ENCODE measurements around the gene COBL. TPM values are rescaled to one million over a fixed set of nuclear protein-coding genes. Genes with fewer than 3 reads are reported as not detected.

Gene COBL
- total RNA-seq, 3 donors from 2014 or later, result 2.2 to 37.3 (median 16.1) TPM

GRCh38 chr7:51020944-51021343 lies 295.7 kb downstream of the COBL start:
- Histone ChIP-seq H3K4me1 (no peaks in the 10 kb centered on the region), H3K9me3 (no peaks in the 10 kb centered on the region), H3K27me3 (no peaks in the 10 kb centered on the region), H3K27ac (no peak overlapping the region), H3K36me3 (no peaks in the 10 kb centered on the region), H3K4me3 (no peak overlapping the region)
- TF ChIP-seq CTCF (IDR thresholded peaks at IDR 0.05), result no peak
- TF ChIP-seq POLR2A (IDR thresholded peaks at IDR 0.05), result no peak
- TF ChIP-seq POLR2AphosphoS5 (IDR thresholded peaks at IDR 0.05), result no peak
- intact Hi-C loops (cut with DNase I; ENCODE audit: low total_unique reads), result no loop called here
- DNase-seq (ENCODE audit: low spot score in 2 of 2), result no peak

GRCh38 chr7:51019891-51020870 lies 296.4 kb downstream of the COBL start:
- no peaks in the 10 kb centered on the region for H3K9me3 ChIP-seq
- H3K27me3 ChIP-seq, result no peaks in the 10 kb centered on the region
- H3K27ac ChIP-seq, result no peak overlapping the region
- H3K4me1 ChIP-seq, result no peaks in the 10 kb centered on the region
- H3K36me3 ChIP-seq, result no peaks in the 10 kb centered on the region
- intact Hi-C loops (cut with DNase I; ENCODE audit: low total_unique reads), result no loop called here
- no peak for DNase-seq (ENCODE audit: low spot score in 2 of 2)
- TF ChIP-seq POLR2AphosphoS5 (IDR thresholded peaks at IDR 0.05) (no peak), POLR2A (IDR thresholded peaks at IDR 0.05) (no peak), CTCF (IDR thresholded peaks at IDR 0.05) (no peak)
- no peak overlapping the region for H3K4me3 ChIP-seq

GRCh38 chr7:51019191-51019844 lies 297.3 kb downstream of the COBL start:
- Histone ChIP-seq H3K4me3 (no peak overlapping the region), H3K27ac (no peak overlapping the region), H3K27me3 (no peaks in the 10 kb centered on the region), H3K9me3 (no peaks in the 10 kb centered on the region), H3K4me1 (no peaks in the 10 kb centered on the region), H3K36me3 (no peaks in the 10 kb centered on the region)
- intact Hi-C loops (cut with DNase I; ENCODE audit: low total_unique reads), result no loop called here
- no peak for DNase-seq (ENCODE audit: low spot score in 2 of 2)
- TF ChIP-seq POLR2A (IDR thresholded peaks at IDR 0.05) (no peak), POLR2AphosphoS5 (IDR thresholded peaks at IDR 0.05) (no peak), CTCF (IDR thresholded peaks at IDR 0.05) (no peak)

GRCh38 chr7:51017576-51018535 lies 298.8 kb downstream of the COBL start:
- Histone ChIP-seq H3K27me3 (no peaks in the 10 kb centered on the region), H3K27ac (no peak overlapping the region), H3K9me3 (no peaks in the 10 kb centered on the region), H3K4me1 (no peaks in the 10 kb centered on the region), H3K4me3 (no peak overlapping the region), H3K36me3 (no peaks in the 10 kb centered on the region)
- TF ChIP-seq CTCF (IDR thresholded peaks at IDR 0.05), result no peak
- TF ChIP-seq POLR2A (IDR thresholded peaks at IDR 0.05), result no peak
- no peak for TF ChIP-seq POLR2AphosphoS5 (IDR thresholded peaks at IDR 0.05)
- intact Hi-C loops (cut with DNase I; ENCODE audit: low total_unique reads), result no loop called here
- DNase-seq (ENCODE audit: low spot score in 2 of 2), result no peak
